MM.1S (cell line): Measurements from ENCODE around the gene XPNPEP2.

Experiments
- DNase-seq: peaks from one replicate; pipeline ENCODE4 v3.0.0-alpha.2; 2015
- H2AFZ ChIP-seq: fragments of 300-600 bp; sonication (generic); 2 replicates; pipeline ENCODE4 v1.6.0; 2016; ENCODE audit warnings: antibody characterized with exemption, low read length
- H3F3A ChIP-seq: fragments of 300-600 bp; sonication (generic); 2 replicates; pipeline ENCODE4 v1.6.1; 2016; ENCODE audit warnings: mild to moderate bottlenecking, antibody characterized with exemption, low read length, moderate library complexity, mixed read lengths; ENCODE audit not compliant: insufficient read depth
- H3K27ac ChIP-seq: fragments of 300-600 bp; sonication (generic); 2 replicates; pipeline ENCODE4 v1.5.1; 2016; ENCODE audit warnings: mild to moderate bottlenecking, low read length
- H3K27me3 ChIP-seq: fragments of 300-600 bp; sonication (generic); replicated peaks from 2 replicates; pipeline ENCODE4 v1.6.0; 2016; ENCODE audit warnings: low read length; ENCODE audit not compliant: insufficient read depth
- H3K36me3 ChIP-seq: fragments of 300-600 bp; sonication (generic); replicated peaks from 2 replicates; pipeline ENCODE4 v1.6.1; 2016; ENCODE audit warnings: mild to moderate bottlenecking, low read length, mixed read lengths; ENCODE audit not compliant: insufficient read depth
- H3K4me1 ChIP-seq: fragments of 300-600 bp; sonication (generic); 2 replicates; pipeline ENCODE4 v1.6.1; 2016; ENCODE audit warnings: low read length, mixed read lengths
- H3K4me2 ChIP-seq: fragments of 300-600 bp; sonication (generic); 2 replicates; pipeline ENCODE4 v1.6.0; 2016; ENCODE audit warnings: low read depth, low read length
- H3K4me3 ChIP-seq: fragments of 300-600 bp; sonication (generic); 2 replicates; pipeline ENCODE4 v1.5.1; 2016; ENCODE audit warnings: low read length, mixed read lengths
- H3K79me2 ChIP-seq: fragments of 300-600 bp; sonication (generic); 2 replicates; pipeline ENCODE4 v1.6.1; 2016; ENCODE audit warnings: mixed run types, low read length, mixed read lengths
- H3K9ac ChIP-seq: fragments of 300-600 bp; sonication (generic); 2 replicates; pipeline ENCODE4 v1.6.1; 2016; ENCODE audit warnings: low read length, mixed read lengths
- H3K9me2 ChIP-seq: fragments of 300-600 bp; sonication (generic); replicated peaks from 2 replicates; pipeline ENCODE4 v1.6.1; 2016; ENCODE audit warnings: mild to moderate bottlenecking, low read length, mixed read lengths; ENCODE audit not compliant: insufficient read depth
- H3K9me3 ChIP-seq: fragments of 300-600 bp; sonication (generic); replicated peaks from 2 replicates; pipeline ENCODE4 v1.6.1; 2016; ENCODE audit warnings: mild to moderate bottlenecking, low read length, mixed read lengths; ENCODE audit not compliant: insufficient read depth
- H4K20me1 ChIP-seq: fragments of 300-600 bp; sonication (generic); 2 replicates; pipeline ENCODE4 v1.6.1; 2016; ENCODE audit warnings: mild to moderate bottlenecking, low read length, moderate library complexity, mixed read lengths; ENCODE audit not compliant: insufficient read depth
- CTCF ChIP-seq: fragments of 300-600 bp; sonication (generic); IDR thresholded peaks from 2 replicates; pipeline ENCODE4 v1.5.1; 2016; ENCODE audit warnings: antibody characterized with exemption, low read length, mixed read lengths
- EZH2 ChIP-seq: fragments of 300-600 bp; sonication (generic); optimal IDR thresholded peaks from 2 replicates; pipeline ENCODE3; 2017; ENCODE audit warnings: low read depth, mild to moderate bottlenecking, antibody characterized with exemption, low read length, mixed read lengths
- EZH2phosphoT487 ChIP-seq: fragments of 300-600 bp; sonication (generic); IDR thresholded peaks from 2 replicates; pipeline ENCODE4 v1.6.1; 2018; ENCODE audit warnings: antibody characterized with exemption, low read length

XPNPEP2 gene

GRCh38 chrX:129808829-129809796 is 70.3 kb downstream of the XPNPEP2 start:
- no peaks in the 10 kb centered on the region for H3K9me2 ChIP-seq
- no peaks in the 10 kb centered on the region for H3F3A ChIP-seq
- no peak for DNase-seq
- TF ChIP-seq EZH2phosphoT487 (no peak), EZH2 (no peak), CTCF (no peak)
- H3K79me2 ChIP-seq, result no peaks in the 10 kb centered on the region
- no peaks in the 10 kb centered on the region for H3K36me3 ChIP-seq
- no peaks in the 10 kb centered on the region for H3K9me3 ChIP-seq
- no peak overlapping the region for H3K4me3 ChIP-seq
- H3K4me1 ChIP-seq, result peaks cover 7% of the 10 kb centered on the region; the same call in 1 of the 2 replicates
- H3K27me3 ChIP-seq, result no peaks in the 10 kb centered on the region
- H4K20me1 ChIP-seq, result no peaks in the 10 kb centered on the region
- H3K9ac ChIP-seq, result no peak overlapping the region
- H2AFZ ChIP-seq, result no peak overlapping the region
- H3K27ac ChIP-seq, result no peak overlapping the region
- no peak overlapping the region for H3K4me2 ChIP-seq

GRCh38 chrX:129813662-129814368 is 75.0 kb downstream of the XPNPEP2 start:
- H3K36me3 ChIP-seq, result no peaks in the 10 kb centered on the region
- H3K27me3 ChIP-seq, result no peaks in the 10 kb centered on the region
- no peaks in the 10 kb centered on the region for H3F3A ChIP-seq
- H2AFZ ChIP-seq, result no peak overlapping the region
- TF ChIP-seq CTCF (no peak), EZH2phosphoT487 (no peak), EZH2 (no peak)
- H3K27ac ChIP-seq, result no peak overlapping the region
- no peaks in the 10 kb centered on the region for H3K9me3 ChIP-seq
- H3K79me2 ChIP-seq, result no peaks in the 10 kb centered on the region
- H3K4me3 ChIP-seq, result no peak overlapping the region
- peaks cover 5% of the 10 kb centered on the region; the same call in 1 of the 2 replicates for H3K4me1 ChIP-seq
- H3K4me2 ChIP-seq, result no peak overlapping the region
- H3K9me2 ChIP-seq, result no peaks in the 10 kb centered on the region
- H4K20me1 ChIP-seq, result no peaks in the 10 kb centered on the region
- no peak for DNase-seq
- H3K9ac ChIP-seq, result no peak overlapping the region

DNA sequence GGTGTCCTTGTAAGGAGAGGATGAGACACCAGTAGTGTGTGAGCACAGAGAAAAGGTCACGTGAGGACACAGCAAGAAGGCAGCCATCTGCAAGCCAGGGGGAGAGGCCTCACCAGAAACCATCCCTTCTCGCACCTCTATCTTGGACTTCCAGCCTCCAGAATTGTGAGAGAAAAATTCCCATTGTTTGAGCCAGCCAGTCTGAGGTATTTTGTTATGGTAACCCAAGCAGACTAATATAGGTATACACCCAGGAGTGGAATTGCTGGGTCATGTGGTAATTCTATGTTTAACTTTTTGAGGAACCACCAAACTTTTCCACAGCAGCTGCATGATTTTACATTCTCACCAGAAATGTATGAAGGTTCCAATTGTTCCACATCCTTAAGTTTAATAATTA is 79.3 kb downstream of the XPNPEP2 start:
- H3K27ac ChIP-seq, result no peak overlapping the region
- no peaks in the 10 kb centered on the region for H3K79me2 ChIP-seq
- no peaks in the 10 kb centered on the region for H3F3A ChIP-seq
- peaks cover 4% of the 10 kb centered on the region; the same call in 1 of the 2 replicates for H3K4me1 ChIP-seq
- no peaks in the 10 kb centered on the region for H3K9me2 ChIP-seq
- H3K36me3 ChIP-seq, result no peaks in the 10 kb centered on the region
- DNase-seq, result no peak
- no peaks in the 10 kb centered on the region for H3K27me3 ChIP-seq
- no peak for TF ChIP-seq CTCF
- no peak for TF ChIP-seq EZH2
- TF ChIP-seq EZH2phosphoT487, result no peak
- no peaks in the 10 kb centered on the region for H3K9me3 ChIP-seq
- no peaks in the 10 kb centered on the region for H4K20me1 ChIP-seq
- no peak overlapping the region for H3K4me3 ChIP-seq
- H3K4me2 ChIP-seq, result no peak overlapping the region
- no peak overlapping the region for H3K9ac ChIP-seq
- H2AFZ ChIP-seq, result no peak overlapping the region
